ENCODE measurements around the gene CRKL.

GRCh38 chr22:20912494-20912893 lies 4.7 kb upstream of the CRKL start:
- TF ChIP-seq CTCF (IDR thresholded peaks at IDR 0.05; ENCODE audit: borderline replicate concordance, extremely low read depth, low read length, poor library complexity, severe bottlenecking) (no peak), EZH2 (IDR thresholded peaks at IDR 0.05; ENCODE audit: borderline replicate concordance, low read depth, low read length, severe bottlenecking) (no peak)

Measured in DND-41 (cell line).